T47D (cell line): ENCODE data around the gene UNC5C.

Experiments
- DNase-seq, 2 experiments: peaks; one replicate each; pipeline versions ENCODE4 v3.0.0 to v3.0.0-alpha.2; 2011 to 2012; ENCODE audit warnings: low read depth in 1 of 2, low spot score in 1 of 2
- JUND ChIP-seq: IDR thresholded peaks from 2 replicates; pipeline ENCODE4 v1.6.1; 2012; ENCODE audit warnings: low read depth
- in situ Hi-C: cut with HindIII; loops from 2 replicates; pipeline ENCODE4 v1.10.0; 2016; ENCODE audit warnings: low sequenced_read_pairs, low pct_unique_long_range_greater_than_20kb

UNC5C gene

GRCh38 chr4:95556207-95556859 is 7.6 kb upstream of the UNC5C start:
- no peak for DNase-seq
- in situ Hi-C loops: no loop called here
- no peak for TF ChIP-seq JUND

DNA sequence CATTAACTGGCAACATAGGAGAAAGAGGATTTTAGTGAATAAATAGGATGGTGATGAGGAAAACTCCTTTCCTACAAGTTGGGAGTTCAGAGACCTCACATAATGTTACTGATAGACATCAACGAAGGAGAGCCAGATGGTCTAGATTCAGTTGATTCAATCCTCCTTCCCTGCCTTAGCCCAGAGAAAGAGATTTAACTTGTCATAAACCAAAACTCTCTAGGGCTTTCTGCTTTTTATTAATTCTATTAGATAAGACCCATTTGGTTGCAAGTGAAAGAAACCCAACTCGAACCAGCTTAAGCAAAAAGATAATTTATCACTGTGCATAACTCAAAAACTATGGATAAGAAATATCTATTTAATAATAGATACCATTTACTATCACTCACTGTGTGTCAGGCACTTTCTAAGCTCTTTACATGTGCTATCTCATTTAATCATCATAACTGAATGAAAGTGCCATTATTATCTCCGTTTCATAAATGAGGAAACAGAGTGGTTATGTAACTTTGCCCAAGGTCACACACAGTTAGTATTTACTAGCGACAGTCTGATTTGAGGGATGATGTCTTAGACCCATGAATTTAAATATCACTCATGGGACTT is 4.3 kb upstream of the UNC5C start:
- in situ Hi-C loops: no loop called here

GRCh38 chr4:95551653-95552052 is 2.9 kb upstream of the UNC5C start:
- no peak for TF ChIP-seq JUND
- no peak for DNase-seq
- in situ Hi-C loops: no loop called here

More for the DNA sequence above, 4.3 kb upstream of the UNC5C start:
- no peak for DNase-seq
- TF ChIP-seq JUND: no peak

- TF ChIP-seq JUND: no peak
- in situ Hi-C loops: no loop called here
- DNase-seq: no peak
These were observed 1.6 kb upstream of the UNC5C start for GRCh38 chr4:95550115-95550987.

GRCh38 chr4:95549246-95550114 is 707 bp upstream of the UNC5C start:
- in situ Hi-C loops: no loop called here
- TF ChIP-seq JUND: no peak
- no peak for DNase-seq

- peak; percentile 21 to 24 for DNase-seq
- TF ChIP-seq JUND: no peak
- in situ Hi-C loops: no loop called here
These were observed 880 bp downstream of the UNC5C start for GRCh38 chr4:95547715-95548471.

GRCh38 chr4:95546866-95547714 is 1.7 kb downstream of the UNC5C start:
- DNase-seq: no peak
- no peak for TF ChIP-seq JUND

DNA sequence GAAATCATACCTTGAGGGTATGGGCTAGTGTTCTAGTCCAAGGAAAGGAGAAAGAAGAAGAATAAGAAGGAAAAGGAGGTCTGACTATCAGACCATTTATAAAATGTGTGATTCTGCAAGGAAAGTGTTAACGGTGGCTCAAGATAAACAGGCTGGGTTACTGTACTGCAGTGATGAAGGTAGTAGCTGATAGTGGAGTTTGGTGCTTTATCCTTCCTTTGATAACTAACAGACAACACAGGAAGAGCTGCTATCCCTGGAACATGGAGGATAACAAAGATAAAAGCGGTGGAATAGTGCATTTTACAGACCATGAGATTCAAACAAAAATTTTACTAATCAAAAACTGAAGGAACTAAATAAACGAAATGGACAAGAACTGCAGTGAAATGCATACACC is 2.6 kb downstream of the UNC5C start:
- DNase-seq: no peak
- no peak for TF ChIP-seq JUND
- in situ Hi-C loops: no loop called here

More at GRCh38 chr4:95546866-95547714, 1.7 kb downstream of the UNC5C start:
- in situ Hi-C loops: no loop called here

DNA sequence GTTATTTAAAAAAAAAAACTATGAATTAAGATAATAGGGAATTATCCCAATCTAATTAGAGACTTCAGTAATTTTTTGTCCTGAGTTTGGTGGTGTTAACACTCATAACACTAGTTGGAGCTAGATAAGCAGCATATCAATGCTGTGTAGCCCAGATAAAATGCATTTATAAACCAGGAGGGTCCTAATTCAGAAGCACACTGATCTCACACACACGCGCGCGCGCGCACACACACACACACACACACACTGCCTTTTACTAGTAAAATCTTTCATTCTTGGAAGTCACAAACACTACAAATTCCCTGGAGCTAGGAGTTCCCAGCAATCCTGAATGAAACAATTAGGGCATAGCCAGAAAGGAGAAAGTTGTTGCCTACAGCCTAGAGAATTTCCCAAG is 3.2 kb downstream of the UNC5C start:
- no peak for TF ChIP-seq JUND
- in situ Hi-C loops: no loop called here
- DNase-seq: no peak

GRCh38 chr4:95544113-95545103 is 4.4 kb downstream of the UNC5C start:
- no peak for TF ChIP-seq JUND
- peak in 1 of 2 experiments; percentile 5 for DNase-seq
- in situ Hi-C loops: no loop called here
